ENCODE data around the gene JPH2.

Gene JPH2

DNA sequence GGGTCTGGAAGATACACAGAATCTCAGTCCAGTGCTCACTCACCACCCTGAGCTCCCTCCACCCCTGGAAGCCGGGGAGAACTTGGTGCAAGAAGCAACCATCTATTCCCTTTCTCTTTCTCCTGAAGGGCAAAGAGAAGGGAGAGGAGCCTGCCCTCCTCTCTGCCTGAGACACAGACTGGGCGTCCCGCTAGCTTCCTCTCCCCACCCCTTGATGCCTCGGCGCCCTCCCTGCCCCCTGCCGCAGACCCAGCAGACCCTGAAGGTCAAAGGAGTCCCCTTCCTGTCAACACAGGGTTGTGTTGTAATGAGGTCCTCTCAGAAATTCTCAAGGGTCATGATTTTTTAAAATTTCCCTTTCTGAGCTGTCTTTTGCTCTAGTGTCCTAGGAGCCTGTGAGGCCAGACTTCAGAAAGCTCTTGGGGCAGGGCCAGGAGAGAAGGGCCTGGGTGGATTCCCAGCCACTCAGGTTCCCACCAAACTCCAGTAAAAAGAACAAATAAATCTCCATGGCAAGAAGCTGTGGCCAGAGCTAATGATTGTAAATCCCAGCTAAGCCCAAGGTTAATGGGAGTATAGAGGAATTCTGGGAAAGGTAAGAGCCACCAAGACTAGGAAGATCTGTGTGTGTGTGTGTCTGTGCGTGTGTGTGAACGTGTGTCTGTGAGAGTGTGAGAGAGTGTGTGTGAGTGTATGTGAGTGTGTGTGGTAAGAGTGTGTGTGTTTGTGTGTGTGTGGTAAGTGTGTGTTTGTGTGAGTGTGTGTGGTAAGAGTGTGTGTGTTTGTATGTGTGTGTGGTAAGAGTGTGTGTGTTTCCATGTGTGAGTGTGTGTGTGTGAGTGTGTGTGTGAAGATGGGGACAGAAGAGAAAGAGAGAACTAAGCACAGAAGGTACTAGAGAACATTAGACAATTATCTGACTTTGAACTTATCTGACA is 1.1 kb upstream of the JPH2 start:
- DNase-seq (ENCODE audit: low read depth): no peak

GRCh38 chr20:44186674-44187053 is 324 bp downstream of the JPH2 start:
- no peak for DNase-seq (ENCODE audit: low read depth)

GRCh38 chr20:44186201-44186600 is 787 bp downstream of the JPH2 start:
- DNase-seq (ENCODE audit: low read depth): no peak

GRCh38 chr20:44185574-44185973 is 1.4 kb downstream of the JPH2 start:
- no peak for DNase-seq (ENCODE audit: low read depth)

GRCh38 chr20:44183282-44183681 is 3.7 kb downstream of the JPH2 start:
- DNase-seq (ENCODE audit: low read depth): no peak

DNA sequence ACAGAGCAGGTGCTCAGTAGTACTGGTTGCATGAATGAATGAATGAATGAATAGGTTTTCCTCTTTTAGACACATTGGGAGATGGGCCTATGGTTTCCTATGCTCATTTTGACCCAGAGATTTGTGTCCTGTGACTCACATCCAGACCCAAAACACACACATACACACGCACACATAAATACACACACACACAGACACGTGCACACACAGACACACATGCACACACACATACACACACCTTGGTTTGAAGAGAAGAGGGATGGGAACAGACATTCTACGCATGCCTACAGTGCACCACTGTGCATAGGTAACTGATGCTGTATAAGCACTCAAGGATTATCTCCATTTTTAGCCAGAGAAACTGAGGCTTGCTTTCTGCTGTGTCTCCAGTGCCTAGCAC is 4.1 kb downstream of the JPH2 start:
- DNase-seq (ENCODE audit: low read depth): no peak

GRCh38 chr20:44182135-44182765 is 4.7 kb downstream of the JPH2 start:
- no peak for DNase-seq (ENCODE audit: low read depth)

GRCh38 chr20:44181611-44182010 is 5.4 kb downstream of the JPH2 start:
- DNase-seq (ENCODE audit: low read depth): no peak

DNA sequence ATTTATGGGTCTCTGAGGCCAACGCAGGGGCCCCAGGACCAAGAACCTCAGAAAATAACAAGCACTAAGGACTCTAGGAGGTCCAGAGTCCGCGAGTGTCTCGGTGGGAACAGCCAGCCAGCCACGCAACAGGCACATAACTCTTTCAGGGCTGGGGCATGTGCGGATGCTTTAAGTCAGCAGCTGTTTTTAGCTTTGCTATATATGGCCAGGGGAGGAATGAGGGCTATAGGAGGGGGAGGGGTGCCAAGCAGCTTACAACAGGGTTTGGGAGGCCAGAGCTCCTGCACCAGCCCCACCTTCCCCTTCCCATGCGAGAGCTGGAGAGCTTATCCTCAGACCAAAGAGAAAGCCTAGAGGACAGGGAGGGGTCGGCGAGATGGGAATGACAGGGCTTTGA is 6.2 kb downstream of the JPH2 start:
- no peak for DNase-seq (ENCODE audit: low read depth)

- no peak for DNase-seq (ENCODE audit: low read depth)
Measured at GRCh38 chr20:44176833-44177534, 10.0 kb downstream of the JPH2 start.

- DNase-seq (ENCODE audit: low read depth): no peak
Measured at GRCh38 chr20:44174996-44175765, 11.8 kb downstream of the JPH2 start.

- no peak for DNase-seq (ENCODE audit: low read depth)
Measured at GRCh38 chr20:44173846-44174245, 13.1 kb downstream of the JPH2 start.

GRCh38 chr20:44173116-44173515 is 13.9 kb downstream of the JPH2 start:
- no peak for DNase-seq (ENCODE audit: low read depth)

DNA sequence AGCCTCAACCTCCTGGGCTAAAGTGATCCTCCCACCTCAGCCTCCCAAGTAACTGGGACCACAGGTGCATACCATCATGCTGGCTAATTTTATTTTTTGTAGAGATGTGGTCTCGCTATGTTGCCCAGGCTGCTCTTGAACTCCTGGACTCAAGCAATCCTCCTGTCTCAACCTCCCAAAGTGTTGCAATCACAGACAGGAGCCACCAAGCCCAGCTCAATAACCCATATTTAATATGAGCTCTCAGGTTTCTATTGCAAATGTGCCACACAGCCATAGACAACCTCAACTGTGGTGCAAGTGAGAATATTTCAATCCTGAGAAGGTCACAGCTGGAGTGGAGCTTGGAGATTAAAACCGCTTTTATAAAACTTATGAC is 14.4 kb downstream of the JPH2 start:
- DNase-seq (ENCODE audit: low read depth): no peak

DNA sequence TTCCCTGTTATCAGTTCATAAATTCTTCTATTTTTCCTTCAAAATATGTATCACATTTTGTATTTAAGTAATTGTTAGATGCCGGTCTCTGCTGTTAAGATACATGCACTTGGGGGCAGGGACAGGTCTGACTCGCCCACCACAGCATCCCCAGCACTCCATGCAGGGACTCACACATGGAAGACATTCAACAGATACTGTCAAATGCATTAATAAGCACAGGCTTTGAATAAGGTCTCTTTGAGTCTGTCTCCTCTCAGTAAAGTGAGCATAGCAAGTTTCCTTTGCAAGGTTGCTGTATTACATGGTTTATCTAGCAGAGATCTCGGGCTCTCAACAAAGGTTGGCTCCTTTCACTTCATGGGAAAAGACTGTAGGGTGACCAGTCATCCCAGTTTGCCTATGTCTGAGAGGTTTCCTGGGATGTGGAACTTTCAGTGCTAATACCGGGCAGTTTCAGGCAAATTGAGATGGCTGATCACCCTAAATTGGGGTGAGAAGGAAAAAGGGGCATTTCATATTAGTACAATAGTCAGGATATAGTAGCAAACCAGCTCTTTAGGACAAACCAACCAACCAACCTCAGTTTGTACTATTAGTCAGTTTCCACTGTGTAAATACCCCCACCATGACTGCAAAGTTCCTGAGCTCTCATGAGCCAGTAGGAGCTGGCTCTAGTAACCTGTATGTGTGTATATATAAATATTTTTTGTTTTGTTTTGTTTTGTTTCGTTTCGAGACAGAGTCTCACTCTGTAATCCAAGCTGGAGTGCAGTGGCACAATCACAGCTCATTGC is 15.0 kb downstream of the JPH2 start:
- no peak for DNase-seq (ENCODE audit: low read depth)

DNA sequence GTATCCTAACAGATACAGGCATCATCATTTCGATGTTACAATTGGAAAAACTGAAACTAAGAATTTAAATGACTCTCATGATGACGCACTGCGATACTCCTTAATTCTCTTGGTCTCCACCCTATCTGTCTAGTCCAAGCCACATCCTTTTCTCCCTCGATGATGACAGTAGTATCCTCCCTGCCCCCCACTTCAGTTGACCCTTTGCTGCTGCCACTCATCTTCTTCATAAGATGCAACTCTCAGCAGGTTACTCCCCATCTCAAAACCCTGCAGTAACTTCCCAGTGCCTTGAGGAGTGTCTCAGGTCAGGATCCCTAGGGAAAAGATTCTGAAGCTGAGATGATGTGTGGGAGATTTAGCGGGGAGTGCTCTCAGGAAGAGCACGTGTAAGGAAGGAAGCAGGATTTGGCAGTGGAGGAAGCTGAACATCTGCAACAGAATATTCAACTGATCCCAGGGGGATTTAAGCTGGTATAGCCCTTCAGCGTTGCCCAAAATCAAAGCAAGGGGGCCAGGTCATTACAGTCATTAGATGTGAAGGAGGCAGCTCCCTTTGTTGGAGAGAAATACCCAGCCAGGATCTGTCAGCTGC is 16.1 kb downstream of the JPH2 start:
- no peak for DNase-seq (ENCODE audit: low read depth)

- DNase-seq (ENCODE audit: low read depth): no peak
Measured at GRCh38 chr20:44167736-44168135, 19.3 kb downstream of the JPH2 start.

DNA sequence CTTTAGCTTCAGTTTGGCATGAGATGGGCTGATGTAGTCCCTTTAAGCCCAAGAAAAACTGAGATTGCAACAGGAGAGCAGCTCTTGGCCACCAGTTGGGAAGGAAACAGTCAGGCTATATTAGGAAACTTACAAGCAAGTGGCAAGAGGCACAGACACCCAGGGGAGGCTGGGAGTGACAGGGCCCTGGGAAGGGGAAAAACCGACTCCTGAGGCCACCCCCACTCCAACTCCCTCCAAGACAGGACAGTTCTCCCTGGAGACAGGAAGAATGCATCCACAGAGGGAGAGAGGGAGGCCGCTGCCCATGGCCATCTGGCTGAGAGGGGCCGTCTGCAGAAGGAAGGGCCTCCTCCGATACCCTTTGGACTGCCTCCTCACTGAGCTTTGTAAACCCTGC is 20.5 kb downstream of the JPH2 start:
- DNase-seq (ENCODE audit: low read depth): no peak

DNA sequence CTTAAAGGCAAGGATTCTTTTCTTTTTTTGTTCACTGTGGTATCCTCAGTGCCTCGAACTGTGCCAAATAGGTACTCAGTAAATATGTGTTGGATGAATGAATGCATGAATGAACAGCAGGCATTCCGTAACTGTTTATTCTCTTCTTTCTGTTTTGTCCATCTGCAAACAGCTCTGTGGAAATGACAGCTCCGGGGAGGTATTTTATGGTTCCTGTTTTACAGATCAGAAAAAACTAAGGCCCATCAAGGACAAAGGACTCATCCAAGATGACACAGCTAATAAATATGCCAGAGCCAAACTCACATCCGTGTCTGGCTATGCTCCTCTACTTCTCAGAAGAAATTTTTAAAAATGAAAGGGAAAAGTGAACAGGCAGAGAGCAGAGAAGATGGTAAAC is 21.0 kb downstream of the JPH2 start:
- no peak for DNase-seq (ENCODE audit: low read depth)

DNA sequence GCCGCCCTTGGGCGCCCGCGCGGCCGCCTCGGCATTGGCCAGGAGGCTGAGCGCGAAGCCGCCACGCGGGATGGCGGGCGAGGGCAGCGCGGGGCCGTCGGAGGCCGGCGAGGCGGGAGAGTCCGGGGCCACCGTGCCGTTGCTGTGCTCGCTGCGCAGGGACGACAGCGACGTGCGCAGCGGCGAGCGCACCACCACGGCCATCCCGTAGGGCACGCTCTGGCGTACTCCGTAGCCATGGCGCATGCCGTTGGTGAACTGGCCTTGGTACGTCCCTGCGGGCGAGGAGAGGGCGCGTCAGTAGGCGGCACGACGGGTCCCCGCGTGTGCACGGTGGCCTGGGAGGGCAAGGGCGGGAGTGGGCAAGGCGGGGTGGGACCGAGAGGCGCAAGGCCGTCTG is 26.9 kb downstream of the JPH2 start:
- no peak for DNase-seq (ENCODE audit: low read depth)

- no peak for DNase-seq (ENCODE audit: low read depth)
Measured at GRCh38 chr20:44159711-44160110, 27.3 kb downstream of the JPH2 start.
